Retinal pigment epithelial cell (primary cell): ENCODE data around the gene SMARCA5.

ENCODE experiments used
- DNase-seq: peaks from one replicate; pipeline ENCODE4 v3.0.0-alpha.2; 2010; ENCODE audit warnings: low read depth
- H3K4me3 ChIP-seq: 2 replicates; pipeline ENCODE4 v1.5.1; 2011; ENCODE audit warnings: mild to moderate bottlenecking, low read length, control low read depth, moderate library complexity
- TF ChIP-seq, protein P1 (sequence below): conservative IDR thresholded peaks from 2 replicates; pipeline ENCODE4 v1.5.1; 2011; ENCODE audit warnings: low read depth, low read length, control low read depth, inconsistent platforms

Gene SMARCA5

DNA sequence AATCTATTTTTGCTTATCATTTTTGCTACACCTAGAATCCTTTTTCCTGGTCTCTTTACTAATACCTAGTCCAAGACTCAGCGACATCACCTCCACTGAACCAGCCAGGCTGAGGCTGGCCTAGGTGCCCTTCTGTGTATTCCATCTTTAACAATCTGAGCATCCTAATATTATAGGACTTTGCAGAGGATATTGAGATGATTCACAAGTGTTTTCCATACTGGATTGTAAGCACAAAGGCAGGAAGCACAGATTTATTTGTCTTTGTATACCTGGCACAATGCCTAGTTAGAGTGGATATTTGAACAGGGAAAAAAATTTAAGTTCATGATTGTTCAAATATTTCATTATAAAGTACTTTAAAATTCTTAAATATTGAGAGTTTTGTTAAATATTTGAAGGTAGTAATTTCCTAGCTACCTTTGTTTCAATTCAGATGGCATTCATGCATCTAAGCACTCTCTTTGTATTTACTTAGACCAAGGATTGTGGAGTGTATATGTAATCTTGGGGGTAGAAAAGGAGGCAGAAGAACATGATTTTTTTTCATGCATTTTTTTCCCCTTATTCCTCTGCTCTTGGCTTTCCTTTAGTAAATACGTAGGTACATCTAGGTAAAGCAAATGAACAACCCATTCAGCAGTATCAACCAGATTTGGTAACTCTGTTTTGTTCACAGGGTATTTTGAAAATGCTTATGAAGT is 18.4 kb downstream of the SMARCA5 start:
- DNase-seq: no peak
- TF ChIP-seq, protein P1, sequence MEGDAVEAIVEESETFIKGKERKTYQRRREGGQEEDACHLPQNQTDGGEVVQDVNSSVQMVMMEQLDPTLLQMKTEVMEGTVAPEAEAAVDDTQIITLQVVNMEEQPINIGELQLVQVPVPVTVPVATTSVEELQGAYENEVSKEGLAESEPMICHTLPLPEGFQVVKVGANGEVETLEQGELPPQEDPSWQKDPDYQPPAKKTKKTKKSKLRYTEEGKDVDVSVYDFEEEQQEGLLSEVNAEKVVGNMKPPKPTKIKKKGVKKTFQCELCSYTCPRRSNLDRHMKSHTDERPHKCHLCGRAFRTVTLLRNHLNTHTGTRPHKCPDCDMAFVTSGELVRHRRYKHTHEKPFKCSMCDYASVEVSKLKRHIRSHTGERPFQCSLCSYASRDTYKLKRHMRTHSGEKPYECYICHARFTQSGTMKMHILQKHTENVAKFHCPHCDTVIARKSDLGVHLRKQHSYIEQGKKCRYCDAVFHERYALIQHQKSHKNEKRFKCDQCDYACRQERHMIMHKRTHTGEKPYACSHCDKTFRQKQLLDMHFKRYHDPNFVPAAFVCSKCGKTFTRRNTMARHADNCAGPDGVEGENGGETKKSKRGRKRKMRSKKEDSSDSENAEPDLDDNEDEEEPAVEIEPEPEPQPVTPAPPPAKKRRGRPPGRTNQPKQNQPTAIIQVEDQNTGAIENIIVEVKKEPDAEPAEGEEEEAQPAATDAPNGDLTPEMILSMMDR: no peak
- H3K4me3 ChIP-seq: no peak overlapping the region

DNA sequence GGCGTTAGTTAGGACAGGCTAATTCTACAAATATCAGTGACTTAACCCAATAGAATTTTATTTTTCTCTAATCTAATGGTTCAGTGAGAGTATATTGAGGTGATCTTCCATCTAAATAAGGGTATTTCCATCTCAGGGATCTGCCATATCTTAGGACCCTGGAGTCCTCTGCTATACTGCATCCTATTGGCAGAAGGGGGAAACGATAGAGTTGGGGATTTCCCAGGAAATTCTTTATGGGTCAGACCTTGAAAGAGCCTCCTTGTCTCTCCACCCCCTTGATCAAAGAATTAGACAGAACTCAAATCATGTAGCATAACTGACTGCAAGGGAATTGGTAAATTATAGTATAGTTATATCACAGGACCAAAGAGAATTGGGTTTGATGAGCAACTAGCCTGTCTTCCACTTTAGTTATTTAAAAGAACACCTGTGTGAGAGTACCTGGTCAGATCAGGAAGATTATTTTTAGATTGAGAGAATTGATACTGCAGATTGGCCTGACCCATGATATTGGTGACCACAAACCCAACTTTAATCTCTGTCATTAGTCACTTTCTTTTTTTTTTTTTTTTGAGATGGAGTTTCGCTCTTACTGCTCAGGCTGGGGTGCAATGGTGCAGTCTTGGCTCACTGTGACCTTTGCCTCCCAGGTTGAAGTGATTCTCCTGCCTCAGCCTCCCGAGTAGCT is 25.6 kb downstream of the SMARCA5 start:
- no peak overlapping the region for H3K4me3 ChIP-seq
- TF ChIP-seq, protein P1: no peak
- no peak for DNase-seq

DNA sequence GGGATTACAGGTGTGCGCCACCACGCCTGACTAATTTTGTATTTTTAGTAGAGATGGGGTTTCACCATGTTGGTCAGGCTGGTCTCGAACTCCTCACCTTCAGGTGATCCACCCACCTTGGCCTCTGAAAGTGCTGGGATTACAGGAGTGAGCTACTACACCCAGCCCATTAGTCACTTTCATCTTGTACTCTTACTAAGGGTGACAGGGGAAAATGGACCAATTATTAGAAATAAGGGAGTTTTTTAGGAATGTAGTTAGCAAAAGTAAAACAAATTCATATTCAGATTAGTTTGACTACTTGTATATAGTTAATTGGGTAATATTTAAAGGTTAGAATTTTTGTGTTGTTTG is 26.1 kb downstream of the SMARCA5 start:
- TF ChIP-seq, protein P1: no peak
- no peak for DNase-seq
- no peak overlapping the region for H3K4me3 ChIP-seq

DNA sequence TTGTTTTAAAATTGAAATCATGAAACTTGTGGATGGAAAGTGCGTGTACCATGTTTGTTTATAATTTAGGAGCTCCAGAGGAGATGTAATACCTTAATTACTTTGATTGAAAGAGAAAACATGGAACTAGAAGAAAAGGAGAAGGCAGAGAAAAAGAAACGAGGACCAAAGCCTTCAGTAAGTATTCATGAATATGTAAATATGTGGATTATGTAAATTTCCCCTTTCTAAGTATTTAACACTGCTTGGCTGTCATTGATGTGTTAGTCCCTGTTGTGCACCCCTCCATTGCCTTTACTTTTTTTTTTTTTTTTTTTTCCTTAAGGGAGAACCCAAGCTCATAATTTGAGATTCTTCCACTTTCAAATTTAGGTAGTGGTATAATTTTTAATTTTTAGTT is 36.4 kb downstream of the SMARCA5 start:
- TF ChIP-seq, protein P1: no peak
- DNase-seq: no peak
- no peak overlapping the region for H3K4me3 ChIP-seq

DNA sequence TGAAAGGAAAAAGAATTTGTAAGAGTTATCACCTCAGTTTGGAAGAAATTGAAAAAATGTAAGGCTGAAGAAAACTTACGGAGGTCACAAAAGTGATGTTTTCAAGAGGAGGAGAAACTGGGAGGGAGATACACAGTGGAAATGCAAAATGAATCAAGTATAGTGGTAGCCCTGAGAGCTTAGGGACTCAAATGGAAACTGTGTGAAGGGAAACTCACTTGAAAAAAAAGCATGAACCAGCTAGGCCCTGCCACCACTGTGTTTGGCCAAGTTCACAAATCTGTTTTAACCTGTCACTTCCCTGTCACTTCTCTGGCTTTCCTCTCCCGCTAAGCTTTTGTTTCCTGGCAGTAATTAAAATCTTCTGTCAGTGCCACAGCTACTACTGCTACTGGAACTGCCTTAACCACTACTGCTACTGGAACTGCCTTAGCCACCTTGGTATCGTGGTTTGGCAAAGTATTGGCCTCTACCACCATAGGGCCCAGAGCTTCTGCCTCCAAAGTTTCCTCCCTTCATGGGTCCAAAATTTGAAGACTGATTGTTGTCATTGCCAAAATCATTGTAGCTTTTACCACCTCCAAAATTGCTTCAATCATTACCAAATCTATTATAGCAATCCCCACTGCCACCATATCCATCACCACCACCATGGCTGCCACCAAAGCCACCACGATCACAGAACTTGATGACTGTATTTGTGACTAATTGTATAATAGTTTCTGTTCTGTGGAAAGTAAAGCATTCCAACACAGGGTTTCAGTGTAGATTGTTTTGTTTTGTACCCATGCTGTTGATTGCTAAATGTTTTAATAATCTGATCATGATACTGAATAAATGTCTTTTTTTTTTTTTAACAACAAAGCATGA is 41.5 kb downstream of the SMARCA5 start:
- no peak for DNase-seq
- no peak overlapping the region for H3K4me3 ChIP-seq
- TF ChIP-seq, protein P1: no peak

DNA sequence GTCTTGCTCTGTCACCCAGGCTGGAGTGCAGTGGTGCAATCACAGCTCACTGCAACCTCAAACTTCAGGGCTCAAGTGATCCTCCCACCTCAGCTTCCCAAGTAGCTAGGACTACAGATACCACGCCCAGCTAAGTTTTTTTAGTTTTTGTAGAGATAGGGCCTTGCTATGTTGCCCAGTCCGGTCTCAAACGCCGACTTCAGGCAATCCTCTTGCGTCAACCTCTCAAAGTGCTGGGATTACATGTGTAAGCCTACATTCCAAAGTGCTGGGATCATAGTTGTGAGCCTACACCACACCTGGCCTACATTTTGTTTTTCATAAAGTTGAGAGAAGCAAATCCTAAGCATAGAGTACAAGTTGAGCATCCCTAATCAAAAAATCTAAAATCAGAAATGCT is 42.2 kb downstream of the SMARCA5 start:
- H3K4me3 ChIP-seq: no peak overlapping the region
- peak; percentile 18 for DNase-seq
- TF ChIP-seq, protein P1: no peak

DNA sequence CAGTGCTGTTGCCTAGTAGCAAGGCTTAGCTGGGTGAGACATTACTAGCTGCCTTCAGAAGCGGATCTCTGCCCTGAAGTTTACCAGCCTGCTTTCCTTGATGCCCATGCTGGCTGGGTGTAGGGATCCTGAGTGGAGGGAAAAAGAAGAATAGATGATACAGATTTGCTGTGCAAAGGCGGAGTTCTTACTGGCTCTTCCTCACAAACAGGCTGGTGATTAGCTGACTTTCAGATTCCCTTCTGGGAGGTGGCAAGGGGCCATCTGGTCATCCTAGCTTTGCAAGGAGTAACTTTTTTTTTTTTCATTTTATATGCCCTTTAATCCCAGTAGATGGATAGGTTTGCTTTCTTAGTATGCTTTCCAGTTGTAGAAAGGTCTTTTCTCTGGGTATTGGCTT is 44.8 kb downstream of the SMARCA5 start:
- no peak overlapping the region for H3K4me3 ChIP-seq
- TF ChIP-seq, protein P1: no peak
- no peak for DNase-seq
